ENCODE measurements around the gene SPTLC1.

DNA sequence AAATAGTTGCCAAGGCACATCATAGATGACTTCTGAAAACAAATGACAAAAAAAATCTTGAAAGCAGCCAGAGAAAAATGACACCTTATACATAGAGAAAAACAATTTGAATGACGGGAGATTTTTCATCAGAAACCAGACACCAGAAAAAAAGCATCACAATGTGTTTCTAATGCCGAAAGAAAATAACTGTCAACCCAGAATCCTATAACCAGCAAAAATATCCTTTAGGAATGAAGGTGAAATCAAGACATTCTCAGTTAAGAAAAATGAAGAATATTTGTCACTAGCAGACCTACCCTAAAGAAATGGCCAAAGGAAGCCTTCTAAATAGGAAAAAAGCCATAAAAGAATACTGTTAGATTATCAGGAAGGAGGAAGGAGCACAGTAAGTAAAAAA, 54.0 kb downstream of the SPTLC1 start:
- TF ChIP-seq, protein P1, sequence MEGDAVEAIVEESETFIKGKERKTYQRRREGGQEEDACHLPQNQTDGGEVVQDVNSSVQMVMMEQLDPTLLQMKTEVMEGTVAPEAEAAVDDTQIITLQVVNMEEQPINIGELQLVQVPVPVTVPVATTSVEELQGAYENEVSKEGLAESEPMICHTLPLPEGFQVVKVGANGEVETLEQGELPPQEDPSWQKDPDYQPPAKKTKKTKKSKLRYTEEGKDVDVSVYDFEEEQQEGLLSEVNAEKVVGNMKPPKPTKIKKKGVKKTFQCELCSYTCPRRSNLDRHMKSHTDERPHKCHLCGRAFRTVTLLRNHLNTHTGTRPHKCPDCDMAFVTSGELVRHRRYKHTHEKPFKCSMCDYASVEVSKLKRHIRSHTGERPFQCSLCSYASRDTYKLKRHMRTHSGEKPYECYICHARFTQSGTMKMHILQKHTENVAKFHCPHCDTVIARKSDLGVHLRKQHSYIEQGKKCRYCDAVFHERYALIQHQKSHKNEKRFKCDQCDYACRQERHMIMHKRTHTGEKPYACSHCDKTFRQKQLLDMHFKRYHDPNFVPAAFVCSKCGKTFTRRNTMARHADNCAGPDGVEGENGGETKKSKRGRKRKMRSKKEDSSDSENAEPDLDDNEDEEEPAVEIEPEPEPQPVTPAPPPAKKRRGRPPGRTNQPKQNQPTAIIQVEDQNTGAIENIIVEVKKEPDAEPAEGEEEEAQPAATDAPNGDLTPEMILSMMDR (IDR thresholded peaks at IDR 0.05), result no peak
- no peak for TF ChIP-seq POLR2A (IDR thresholded peaks at IDR 0.05)

Data from testis (tissue), 2 donors.